GM12865 (cell line): ENCODE data around the gene VAMP5.
A peak's percentile ranks its signal among the peaks of the same experiment; 100 is the strongest.
"Not testable (repeated sequence)": the region's sequence is repeated elsewhere in the genome, so short reads cannot be mapped to it uniquely, and the experiment has no call there.

Experiments used
- DNase-seq: peaks from one replicate; pipeline ENCODE4 v3.0.0; 2010; ENCODE audit warnings: low read depth
- H3K4me3 ChIP-seq: 2 replicates; pipeline ENCODE4 v1.5.1; 2011; ENCODE audit warnings: mild to moderate bottlenecking, low read depth, low read length, control low read depth
- CTCF ChIP-seq: IDR thresholded peaks from 2 replicates; pipeline ENCODE4 v1.5.1; 2011; ENCODE audit warnings: low read length, control low read depth, low read depth, inconsistent platforms; ENCODE audit not compliant: insufficient read depth; ENCODE audit errors: missing control alignments

Gene VAMP5

GRCh38 chr2:85598594-85599340 lies 14.5 kb downstream of the VAMP5 start:
- no peak for TF ChIP-seq CTCF
- no peak for DNase-seq
- H3K4me3 ChIP-seq = no peak overlapping the region

GRCh38 chr2:85599468-85600234 lies 15.4 kb downstream of the VAMP5 start:
- no peak overlapping the region for H3K4me3 ChIP-seq
- DNase-seq = no peak
- TF ChIP-seq CTCF = no peak

GRCh38 chr2:85600235-85600575 lies 16.0 kb downstream of the VAMP5 start:
- DNase-seq = no peak
- H3K4me3 ChIP-seq = no peak overlapping the region
- no peak for TF ChIP-seq CTCF

- no peak overlapping the region for H3K4me3 ChIP-seq
- TF ChIP-seq CTCF = no peak
- no peak for DNase-seq
These were observed 16.9 kb downstream of the VAMP5 start for GRCh38 chr2:85600951-85601770.

- H3K4me3 ChIP-seq = peak overlapping the region; percentile 75
- no peak for DNase-seq
- TF ChIP-seq CTCF = no peak
These were observed 17.7 kb downstream of the VAMP5 start for GRCh38 chr2:85601771-85602475.

GRCh38 chr2:85602476-85603234 lies 18.4 kb downstream of the VAMP5 start, which contains the start of gene TMEM150A:
Gene TMEM150A, minus strand, starts transcription at chr2:85602698. Its CDS starts 750 bp downstream, at chr2:85601948.
- DNase-seq = peak; percentile 92
- peak within 1 kb of the TSS; percentile 75 for H3K4me3 ChIP-seq
- TF ChIP-seq CTCF = peak; percentile 38

- DNase-seq, H3K4me3 ChIP-seq: not testable (repeated sequence)
These were observed 19.9 kb downstream of the VAMP5 start for GRCh38 chr2:85604133-85604444.
